Ishikawa (cell line): ENCODE results near the gene UFM1.

Experiments used
- CEBPB ChIP-seq: IDR thresholded peaks from 2 replicates; pipeline ENCODE4 v1.6.1; 2012
- CREB1 ChIP-seq: IDR thresholded peaks from 2 replicates; pipeline ENCODE4 v1.6.1; 2012; ENCODE audit warnings: low read depth
- EGR1 ChIP-seq: IDR thresholded peaks from 2 replicates; pipeline ENCODE4 v1.6.1; 2012
- EP300 ChIP-seq: IDR thresholded peaks from 2 replicates; pipeline ENCODE4 v1.6.1; 2012; ENCODE audit warnings: borderline replicate concordance
- MAX ChIP-seq: IDR thresholded peaks from 2 replicates; pipeline ENCODE4 v1.6.1; 2012
- NFIC ChIP-seq: IDR thresholded peaks from 2 replicates; pipeline ENCODE4 v1.6.1; 2012
- RAD21 ChIP-seq: IDR thresholded peaks from 2 replicates; pipeline ENCODE4 v1.6.1; 2012; ENCODE audit warnings: low read depth
- REST ChIP-seq: IDR thresholded peaks from 2 replicates; pipeline ENCODE4 v1.6.1; 2012; ENCODE audit warnings: low read depth, mild to moderate bottlenecking
- TAF1 ChIP-seq: IDR thresholded peaks from 2 replicates; pipeline ENCODE4 v1.6.1; 2012; ENCODE audit warnings: low read depth, mild to moderate bottlenecking
- TCF12 ChIP-seq: IDR thresholded peaks from 2 replicates; pipeline ENCODE4 v1.6.1; 2012; ENCODE audit warnings: low read depth
- TEAD4 ChIP-seq: IDR thresholded peaks from 2 replicates; pipeline ENCODE4 v1.6.1; 2012
- USF1 ChIP-seq: IDR thresholded peaks from 2 replicates; pipeline ENCODE4 v1.6.1; 2012
- YY1 ChIP-seq: IDR thresholded peaks from 2 replicates; pipeline ENCODE4 v1.6.1; 2012; ENCODE audit warnings: low read depth
- ZBTB7A ChIP-seq: IDR thresholded peaks from 2 replicates; pipeline ENCODE4 v1.6.1; 2012; ENCODE audit warnings: low read depth

Gene UFM1

GRCh38 chr13:38412266-38412665 is 62.6 kb downstream of the UFM1 start:
- TF ChIP-seq USF1 (no peak), TCF12 (no peak), REST (no peak), EP300 (no peak), TEAD4 (no peak), YY1 (no peak), CEBPB (no peak), CREB1 (no peak), EGR1 (no peak), ZBTB7A (no peak), MAX (no peak), NFIC (no peak), TAF1 (no peak), RAD21 (no peak)
